ENCODE measurements around the gene PRG3. TPM values are rescaled to one million over a fixed set of nuclear protein-coding genes. Genes with fewer than 3 reads are reported as not detected.

Gene PRG3
- total RNA-seq, 1 experiment from 2014 or later, result not detected

DNA sequence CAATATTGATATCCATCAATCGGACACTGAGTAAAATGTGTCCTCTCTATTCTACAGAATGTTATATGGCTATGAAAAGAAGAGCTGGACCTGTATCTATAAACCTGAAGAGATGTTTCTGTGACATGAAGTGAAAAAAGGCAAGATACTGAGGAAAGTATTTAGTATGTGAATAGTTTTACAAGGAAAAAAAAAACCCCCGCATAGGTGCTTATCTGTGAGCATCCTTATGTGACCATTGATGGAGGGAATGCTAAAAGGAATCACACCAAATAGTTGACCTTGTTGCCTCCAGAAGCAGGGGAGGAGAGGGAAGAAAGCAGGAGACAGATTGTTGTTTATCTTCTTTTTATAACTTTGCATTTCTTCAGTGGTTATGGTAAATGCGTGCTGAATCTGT, 10.2 kb upstream of the PRG3 start (continued):
- TF ChIP-seq MLX (CRISPR knock-in tag; IDR thresholded peaks at IDR 0.05) (no peak), GABPB1 (CRISPR knock-in tag; IDR thresholded peaks at IDR 0.05) (no peak)
- TF ChIP-seq, protein P1, sequence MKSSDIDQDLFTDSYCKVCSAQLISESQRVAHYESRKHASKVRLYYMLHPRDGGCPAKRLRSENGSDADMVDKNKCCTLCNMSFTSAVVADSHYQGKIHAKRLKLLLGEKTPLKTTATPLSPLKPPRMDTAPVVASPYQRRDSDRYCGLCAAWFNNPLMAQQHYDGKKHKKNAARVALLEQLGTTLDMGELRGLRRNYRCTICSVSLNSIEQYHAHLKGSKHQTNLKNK (CRISPR knock-in tag; IDR thresholded peaks at IDR 0.05), result no peak

DNA sequence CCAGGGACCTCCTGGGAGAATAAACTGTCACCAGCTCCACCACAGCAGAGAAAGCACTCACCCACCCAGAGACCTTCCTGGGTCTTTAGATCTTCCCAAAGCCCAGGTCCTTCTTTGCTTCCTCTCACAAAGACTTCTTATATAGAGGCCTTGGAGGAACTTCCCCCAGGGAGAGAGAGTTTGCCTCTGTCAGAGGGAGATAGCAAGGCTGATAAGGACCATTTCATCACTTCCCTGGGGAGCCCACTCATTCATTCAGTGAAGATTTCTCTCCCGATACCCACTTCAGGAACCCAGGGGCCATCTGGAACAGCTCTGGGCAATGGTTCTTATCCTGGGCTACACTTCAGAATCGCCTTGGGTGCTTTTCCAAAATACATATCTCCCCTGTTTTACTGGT, 9.6 kb upstream of the PRG3 start, which contains the start of gene PRG2:
Gene PRG2, minus strand, starts transcription at position 116 of the 400 bp plus-strand sequence. CDS start 706 bp downstream, outside the sequence.
- Mint-ChIP-seq H3K36me3 (no peaks in the 10 kb centered on the region), H3K4me1 (no peaks in the 10 kb centered on the region), H3K27me3 (ENCODE audit: low read depth) (peaks cover 24% of the 10 kb centered on the region), H3K27ac (no peak within 1 kb of the TSS), H3K9me3 (no peaks in the 10 kb centered on the region), H3K4me3 (no peak within 1 kb of the TSS)
- ATAC-seq (no peak), DNase-seq (ENCODE audit: low spot score) (no peak)
- ChIA-PET CTCF (no interaction called here), POLR2A (no interaction called here)
- TF ChIP-seq, protein P2, sequence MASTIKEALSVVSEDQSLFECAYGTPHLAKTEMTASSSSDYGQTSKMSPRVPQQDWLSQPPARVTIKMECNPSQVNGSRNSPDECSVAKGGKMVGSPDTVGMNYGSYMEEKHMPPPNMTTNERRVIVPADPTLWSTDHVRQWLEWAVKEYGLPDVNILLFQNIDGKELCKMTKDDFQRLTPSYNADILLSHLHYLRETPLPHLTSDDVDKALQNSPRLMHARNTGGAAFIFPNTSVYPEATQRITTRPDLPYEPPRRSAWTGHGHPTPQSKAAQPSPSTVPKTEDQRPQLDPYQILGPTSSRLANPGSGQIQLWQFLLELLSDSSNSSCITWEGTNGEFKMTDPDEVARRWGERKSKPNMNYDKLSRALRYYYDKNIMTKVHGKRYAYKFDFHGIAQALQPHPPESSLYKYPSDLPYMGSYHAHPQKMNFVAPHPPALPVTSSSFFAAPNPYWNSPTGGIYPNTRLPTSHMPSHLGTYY (CRISPR knock-in tag; IDR thresholded peaks at IDR 0.05), result no peak
- TF ChIP-seq SMAD4 (CRISPR knock-in tag; IDR thresholded peaks at IDR 0.05), result no peak
- TF ChIP-seq, protein P3, sequence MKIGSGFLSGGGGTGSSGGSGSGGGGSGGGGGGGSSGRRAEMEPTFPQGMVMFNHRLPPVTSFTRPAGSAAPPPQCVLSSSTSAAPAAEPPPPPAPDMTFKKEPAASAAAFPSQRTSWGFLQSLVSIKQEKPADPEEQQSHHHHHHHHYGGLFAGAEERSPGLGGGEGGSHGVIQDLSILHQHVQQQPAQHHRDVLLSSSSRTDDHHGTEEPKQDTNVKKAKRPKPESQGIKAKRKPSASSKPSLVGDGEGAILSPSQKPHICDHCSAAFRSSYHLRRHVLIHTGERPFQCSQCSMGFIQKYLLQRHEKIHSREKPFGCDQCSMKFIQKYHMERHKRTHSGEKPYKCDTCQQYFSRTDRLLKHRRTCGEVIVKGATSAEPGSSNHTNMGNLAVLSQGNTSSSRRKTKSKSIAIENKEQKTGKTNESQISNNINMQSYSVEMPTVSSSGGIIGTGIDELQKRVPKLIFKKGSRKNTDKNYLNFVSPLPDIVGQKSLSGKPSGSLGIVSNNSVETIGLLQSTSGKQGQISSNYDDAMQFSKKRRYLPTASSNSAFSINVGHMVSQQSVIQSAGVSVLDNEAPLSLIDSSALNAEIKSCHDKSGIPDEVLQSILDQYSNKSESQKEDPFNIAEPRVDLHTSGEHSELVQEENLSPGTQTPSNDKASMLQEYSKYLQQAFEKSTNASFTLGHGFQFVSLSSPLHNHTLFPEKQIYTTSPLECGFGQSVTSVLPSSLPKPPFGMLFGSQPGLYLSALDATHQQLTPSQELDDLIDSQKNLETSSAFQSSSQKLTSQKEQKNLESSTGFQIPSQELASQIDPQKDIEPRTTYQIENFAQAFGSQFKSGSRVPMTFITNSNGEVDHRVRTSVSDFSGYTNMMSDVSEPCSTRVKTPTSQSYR (CRISPR knock-in tag; IDR thresholded peaks at IDR 0.05), result no peak
- no peak for TF ChIP-seq AFF4 (CRISPR knock-in tag; IDR thresholded peaks at IDR 0.05; ENCODE audit: borderline replicate concordance)

GRCh38 chr11:57387289-57388030, 6.5 kb upstream of the PRG3 start:
- Mint-ChIP-seq H3K4me3 (no peak overlapping the region), H3K36me3 (no peaks in the 10 kb centered on the region), H3K9me3 (no peaks in the 10 kb centered on the region), H3K27me3 (ENCODE audit: low read depth) (peaks cover 21% of the 10 kb centered on the region), H3K4me1 (no peaks in the 10 kb centered on the region), H3K27ac (no peak overlapping the region)
- DNase-seq (ENCODE audit: low spot score), result no peak
- no peak for ATAC-seq
- no peak for TF ChIP-seq EMX1 (CRISPR knock-in tag; IDR thresholded peaks at IDR 0.05)
- no peak for TF ChIP-seq E2F5 (CRISPR knock-in tag; IDR thresholded peaks at IDR 0.05)
- TF ChIP-seq ZNF263 (CRISPR knock-in tag; IDR thresholded peaks at IDR 0.05; ENCODE audit: low read depth), result no peak
- no peak for TF ChIP-seq RORB (CRISPR knock-in tag; IDR thresholded peaks at IDR 0.05)
- no peak for TF ChIP-seq PRRX2 (CRISPR knock-in tag; IDR thresholded peaks at IDR 0.05)
- TF ChIP-seq, protein P4, sequence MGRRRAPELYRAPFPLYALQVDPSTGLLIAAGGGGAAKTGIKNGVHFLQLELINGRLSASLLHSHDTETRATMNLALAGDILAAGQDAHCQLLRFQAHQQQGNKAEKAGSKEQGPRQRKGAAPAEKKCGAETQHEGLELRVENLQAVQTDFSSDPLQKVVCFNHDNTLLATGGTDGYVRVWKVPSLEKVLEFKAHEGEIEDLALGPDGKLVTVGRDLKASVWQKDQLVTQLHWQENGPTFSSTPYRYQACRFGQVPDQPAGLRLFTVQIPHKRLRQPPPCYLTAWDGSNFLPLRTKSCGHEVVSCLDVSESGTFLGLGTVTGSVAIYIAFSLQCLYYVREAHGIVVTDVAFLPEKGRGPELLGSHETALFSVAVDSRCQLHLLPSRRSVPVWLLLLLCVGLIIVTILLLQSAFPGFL (CRISPR knock-in tag; IDR thresholded peaks at IDR 0.05; ENCODE audit: borderline replicate concordance), result no peak
- no peak for TF ChIP-seq TEAD1 (CRISPR knock-in tag; IDR thresholded peaks at IDR 0.05)
- TF ChIP-seq, protein P5, sequence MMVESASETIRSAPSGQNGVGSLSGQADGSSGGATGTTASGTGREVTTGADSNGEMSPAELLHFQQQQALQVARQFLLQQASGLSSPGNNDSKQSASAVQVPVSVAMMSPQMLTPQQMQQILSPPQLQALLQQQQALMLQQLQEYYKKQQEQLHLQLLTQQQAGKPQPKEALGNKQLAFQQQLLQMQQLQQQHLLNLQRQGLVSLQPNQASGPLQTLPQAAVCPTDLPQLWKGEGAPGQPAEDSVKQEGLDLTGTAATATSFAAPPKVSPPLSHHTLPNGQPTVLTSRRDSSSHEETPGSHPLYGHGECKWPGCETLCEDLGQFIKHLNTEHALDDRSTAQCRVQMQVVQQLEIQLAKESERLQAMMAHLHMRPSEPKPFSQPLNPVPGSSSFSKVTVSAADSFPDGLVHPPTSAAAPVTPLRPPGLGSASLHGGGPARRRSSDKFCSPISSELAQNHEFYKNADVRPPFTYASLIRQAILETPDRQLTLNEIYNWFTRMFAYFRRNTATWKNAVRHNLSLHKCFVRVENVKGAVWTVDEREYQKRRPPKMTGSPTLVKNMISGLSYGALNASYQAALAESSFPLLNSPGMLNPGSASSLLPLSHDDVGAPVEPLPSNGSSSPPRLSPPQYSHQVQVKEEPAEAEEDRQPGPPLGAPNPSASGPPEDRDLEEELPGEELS (CRISPR knock-in tag; IDR thresholded peaks at IDR 0.05), result no peak
- TF ChIP-seq ZNF396 (CRISPR knock-in tag; IDR thresholded peaks at IDR 0.05; ENCODE audit: borderline replicate concordance), result no peak
- TF ChIP-seq, protein P2 (CRISPR knock-in tag; IDR thresholded peaks at IDR 0.05), result no peak
- POLR2A ChIA-PET, result no interaction called here
- CTCF ChIA-PET, result interaction anchor here (0.5 to 1.3 kb wide), 4 partner anchors 38 to 651 kb away, joined by 3 to 4 read pairs (median 4); no protein-coding TSS in a partner anchor

Data from WTC11 (cell line).